HG03575 (cell line): ENCODE results near the gene DAPL1.
"Not testable (repeated sequence)": the region's sequence is repeated elsewhere in the genome, so short reads cannot be mapped to it uniquely, and the experiment has no call there.

ENCODE experiments used
- ATAC-seq: cut with Tn5 transposase; IDR thresholded peaks from one replicate; pipeline ENCODE4 v1.9.1; 2021; ENCODE audit not compliant: unreplicated experiment, insufficient number of reproducible peaks, low FRiP score; ENCODE audit errors: extremely low read depth

The DAPL1 gene

GRCh38 chr2:158860179-158860578, 65.1 kb downstream of the DAPL1 start:
- not testable (repeated sequence) for ATAC-seq

GRCh38 chr2:158861626-158862025, 66.5 kb downstream of the DAPL1 start:
- not testable (repeated sequence) for ATAC-seq

DNA sequence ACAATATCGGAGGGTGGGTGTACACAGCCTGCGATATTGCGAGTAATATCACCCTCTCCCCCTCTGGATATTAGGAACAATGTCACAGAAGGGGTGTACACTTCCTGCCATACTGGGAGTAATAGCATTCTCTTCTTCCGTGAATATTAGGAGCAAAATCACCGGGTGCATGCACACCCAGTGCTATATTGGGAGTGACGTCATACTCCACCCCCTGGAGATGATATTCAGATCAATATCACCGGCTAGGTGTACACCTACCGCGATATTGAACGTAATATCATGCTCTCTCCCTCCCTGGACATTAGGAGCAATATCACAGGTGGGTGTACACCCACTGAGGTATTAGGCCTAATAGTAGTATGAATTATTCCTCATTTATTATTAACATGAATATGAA, 70.4 kb downstream of the DAPL1 start:
- not testable (repeated sequence) for ATAC-seq
